SK-N-SH treated with all-trans-retinoic acid at 6 μM for 48 hours (cell line): Measurements from ENCODE around the gene SIRT1.
"Not testable (repeated sequence)": the region's sequence is repeated elsewhere in the genome, so short reads cannot be mapped to it uniquely, and the experiment has no call there.

Experiments
- ATAC-seq: fragments of 200-7000 bp; cut with Tn5 transposase; 3 replicates; pipeline ENCODE4 v1.9.1; 2020; ENCODE audit warnings: mild to moderate bottlenecking, moderate library complexity
- ARNTL ChIP-seq: fragments of 450-650 bp; formaldehyde crosslinking; IDR thresholded peaks from 2 replicates; pipeline ENCODE4 v1.5.0; 2020; ENCODE audit warnings: low read depth, mild to moderate bottlenecking, moderate library complexity, borderline replicate concordance
- BACH2 ChIP-seq: fragments of 250-450 bp; sonication (Bioruptor Pico); IDR thresholded peaks from 2 replicates; pipeline ENCODE4 v1.9.0; 2021; ENCODE audit warnings: mild to moderate bottlenecking, borderline replicate concordance
- CSRNP3 ChIP-seq: fragments of 250-450 bp; sonication (Bioruptor Pico); IDR thresholded peaks from 2 replicates; pipeline ENCODE4 v1.5.1; 2021; ENCODE audit warnings: mild to moderate bottlenecking, moderate library complexity
- ESRRG ChIP-seq: fragments of 250-450 bp; sonication (Bioruptor Pico); IDR thresholded peaks from 2 replicates; pipeline ENCODE4 v1.6.1; 2021; ENCODE audit warnings: mild to moderate bottlenecking
- ISL1 ChIP-seq: fragments of 250-450 bp; sonication (Bioruptor Pico); IDR thresholded peaks from 2 replicates; pipeline ENCODE4 v2.1.2; 2022; ENCODE audit warnings: mild to moderate bottlenecking, moderate library complexity
- OSR1 ChIP-seq: fragments of 250-450 bp; sonication (Bioruptor Pico); IDR thresholded peaks from 2 replicates; pipeline ENCODE4 v1.8.0; 2022; ENCODE audit warnings: moderate library complexity, mild to moderate bottlenecking, inconsistent platforms
- PATZ1 ChIP-seq: fragments of 250-450 bp; sonication (Bioruptor Pico); IDR thresholded peaks from 2 replicates; pipeline ENCODE4 v1.8.0; 2020; ENCODE audit warnings: mild to moderate bottlenecking, moderate library complexity, borderline replicate concordance
- POU6F1 ChIP-seq: fragments of 250-450 bp; sonication (Bioruptor Pico); IDR thresholded peaks from 2 replicates; pipeline ENCODE4 v1.8.0; 2021; ENCODE audit warnings: low read depth, mild to moderate bottlenecking, moderate library complexity, borderline replicate concordance
- PPARA ChIP-seq: fragments of 250-450 bp; sonication (Bioruptor Pico); IDR thresholded peaks from 2 replicates; pipeline ENCODE4 v1.5.0; 2020; ENCODE audit warnings: mild to moderate bottlenecking, borderline replicate concordance
- RARB ChIP-seq: fragments of 250-450 bp; sonication (Bioruptor Pico); IDR thresholded peaks from 2 replicates; pipeline ENCODE4 v1.8.0; 2021; ENCODE audit warnings: mild to moderate bottlenecking, moderate library complexity
- SNAI2 ChIP-seq: fragments of 250-450 bp; sonication (Bioruptor Pico); IDR thresholded peaks from 2 replicates; pipeline ENCODE4 v1.5.0; 2020; ENCODE audit warnings: mild to moderate bottlenecking, moderate library complexity
- TSHZ2 ChIP-seq: fragments of 250-450 bp; sonication (Bioruptor Pico); IDR thresholded peaks from 2 replicates; pipeline ENCODE4 v1.5.0; 2020; ENCODE audit warnings: mild to moderate bottlenecking, moderate library complexity
- ZC3H10 ChIP-seq: fragments of 250-450 bp; sonication (Bioruptor Pico); IDR thresholded peaks from 2 replicates; pipeline ENCODE4 v1.5.1; 2021; ENCODE audit warnings: mild to moderate bottlenecking, moderate library complexity
- ZFP3 ChIP-seq: fragments of 250-450 bp; sonication (Bioruptor Pico); IDR thresholded peaks from 2 replicates; pipeline ENCODE4 v1.5.0; 2020; ENCODE audit warnings: mild to moderate bottlenecking, moderate library complexity
- ZNF8 ChIP-seq: fragments of 450-650 bp; formaldehyde crosslinking; IDR thresholded peaks from 2 replicates; pipeline ENCODE4 v1.5.0; 2020; ENCODE audit warnings: mild to moderate bottlenecking, moderate library complexity

SIRT1 gene

GRCh38 chr10:67959839-67960476, 75.5 kb downstream of the SIRT1 start:
- TF ChIP-seq POU6F1 = no peak
- no peak for TF ChIP-seq ESRRG
- TF ChIP-seq ISL1 (CRISPR knock-in tag) = no peak
- no peak for TF ChIP-seq ZFP3 (CRISPR knock-in tag)
- no peak for TF ChIP-seq TSHZ2 (CRISPR knock-in tag)
- no peak for TF ChIP-seq CSRNP3 (CRISPR knock-in tag)
- TF ChIP-seq BACH2 = no peak
- no peak for TF ChIP-seq OSR1
- TF ChIP-seq ARNTL = no peak
- no peak for TF ChIP-seq RARB (CRISPR knock-in tag)
- no peak for TF ChIP-seq ZC3H10 (CRISPR knock-in tag)
- no peak for TF ChIP-seq SNAI2 (CRISPR knock-in tag)
- TF ChIP-seq ZNF8 = no peak
- no peak for TF ChIP-seq PATZ1
- no peak for TF ChIP-seq PPARA (CRISPR knock-in tag)
- TF ChIP-seq, all 23 proteins: peak for 0
- no peak; the same call in 2 of the 3 replicates for ATAC-seq

- no peak for ATAC-seq
- TF ChIP-seq ZNF8 (no peak), ARNTL (no peak)
Observed at GRCh38 chr10:67965456-67965855, 81.0 kb downstream of the SIRT1 start.

GRCh38 chr10:67966035-67966434, 81.6 kb downstream of the SIRT1 start:
- not testable (repeated sequence) for ATAC-seq
